HepG2 (cell line): ENCODE measurements around the gene RAB2B. TPM values are rescaled to one million over a fixed set of nuclear protein-coding genes. Genes with fewer than 3 reads are reported as not detected.

Source experiments
- BRCA1 ChIP-seq: sonication (generic); formaldehyde crosslinking; IDR thresholded peaks from 2 replicates; pipeline ENCODE4 v1.4.0; 2020; ENCODE audit warnings: missing genetic modification reagents
- ELF3 ChIP-seq: IDR thresholded peaks from 2 replicates; pipeline ENCODE4 v1.6.1; 2016; ENCODE audit warnings: missing genetic modification reagents, missing compliant biosample characterization
- FOXP1 ChIP-seq, 2 experiments: fragments of 450-650 bp in 1 of 2; IDR thresholded peaks; 2 replicates each; pipeline ENCODE4 v1.6.1; 2017 to 2018; ENCODE audit warnings: antibody characterized with exemption in 1 of 2
- GATA4 ChIP-seq: sonication (generic); IDR thresholded peaks from 2 replicates; pipeline ENCODE4 v1.6.1; 2016; ENCODE audit warnings: antibody characterized with exemption, low read depth, borderline replicate concordance
- HNRNPL ChIP-seq: fragments of 200-400 bp; formaldehyde crosslinking; IDR thresholded peaks from 2 replicates; pipeline ENCODE4 v1.6.1; 2017; ENCODE audit warnings: mild to moderate bottlenecking, low read depth, low read length
- HNRNPLL ChIP-seq: fragments of 200-400 bp; formaldehyde crosslinking; IDR thresholded peaks from 2 replicates; pipeline ENCODE4 v1.6.1; 2017; ENCODE audit warnings: mild to moderate bottlenecking, low read depth, low read length; ENCODE audit not compliant: poor library complexity, severe bottlenecking
- KLF11 ChIP-seq: IDR thresholded peaks from 2 replicates; pipeline ENCODE4 v1.6.1; 2016; ENCODE audit warnings: missing compliant biosample characterization
- NCOA2 ChIP-seq: sonication (generic); formaldehyde crosslinking; IDR thresholded peaks from 2 replicates; pipeline ENCODE4 v1.8.0; 2022; ENCODE audit warnings: inconsistent platforms
- SOX13 ChIP-seq, 3 experiments: fragments of 450-650 bp in 1 of 3; sonication (generic) in 1 of 3; formaldehyde crosslinking in 1 of 3; IDR thresholded peaks in 2 of 3; conservative IDR thresholded peaks in 1 of 3; 2 replicates each; pipeline versions ENCODE4 v1.5.0 to v1.6.1; 2016 to 2020; ENCODE audit warnings: antibody characterized with exemption in 1 of 3, mild to moderate bottlenecking in 1 of 3, missing compliant biosample characterization in 1 of 3, missing genetic modification reagents in 1 of 3, moderate library complexity in 1 of 3
- ZEB1 ChIP-seq: IDR thresholded peaks from 2 replicates; pipeline ENCODE4 v1.6.1; 2012; ENCODE audit warnings: mild to moderate bottlenecking, low read depth, inconsistent platforms; ENCODE audit not compliant: insufficient replicate concordance
- ZNF768 ChIP-seq: sonication (generic); formaldehyde crosslinking; IDR thresholded peaks from 2 replicates; pipeline ENCODE4 v1.4.0; 2020; ENCODE audit warnings: missing genetic modification reagents
- ZSCAN21 ChIP-seq: sonication (generic); formaldehyde crosslinking; IDR thresholded peaks from 2 replicates; pipeline ENCODE4 v1.8.0; 2022; ENCODE audit warnings: mild to moderate bottlenecking, missing genetic modification reagents, moderate library complexity, borderline replicate concordance
- ZSCAN31 ChIP-seq: sonication (generic); formaldehyde crosslinking; IDR thresholded peaks from 2 replicates; pipeline ENCODE4 v1.5.0; 2020; ENCODE audit warnings: low read depth, mild to moderate bottlenecking, missing genetic modification reagents
- polyA plus RNA-seq, 8 experiments: library from polyadenylated mRNA; depleted of rRNA in 3 of 8; stranded (reverse) in 7 of 8; unstranded in 1 of 8; fragments of >200 nt; fragmentation: Illumina TruSeq in 4 of 8; extraction: Trizol in 4 of 8; gene quantifications; 2 replicates each; pipeline versions ENCODE4 v1.2.1 to v1.2.3, GENCODE V29; 2011 to 2016; ENCODE audit warnings: low read depth in 4 of 8, missing spikeins in 1 of 8, mixed read lengths in 1 of 8; ENCODE audit not compliant: insufficient read depth in 1 of 8
- total RNA-seq, 5 experiments: library from RNA; depleted of rRNA; stranded (reverse); fragments of >200 nt; fragmentation: Illumina TruSeq; extraction: Trizol; gene quantifications; 2 replicates each; pipeline ENCODE4 v1.2.3, GENCODE V29; 2016; ENCODE audit warnings: low read depth in 1 of 5
- TF ChIP-seq, protein P1 (sequence below), 2 experiments: sonication (generic) in 1 of 2; formaldehyde crosslinking in 1 of 2; IDR thresholded peaks; 2 replicates each; pipeline versions ENCODE4 v1.4.0 to v1.6.1; 2016 to 2020; ENCODE audit warnings: borderline replicate concordance in 1 of 2, low read depth in 1 of 2, mild to moderate bottlenecking in 1 of 2, missing genetic modification reagents in 1 of 2
- TF ChIP-seq, protein P2 (sequence below): sonication (generic); formaldehyde crosslinking; IDR thresholded peaks from 2 replicates; pipeline ENCODE4 v1.5.1; 2020; ENCODE audit warnings: missing genetic modification reagents, mild to moderate bottlenecking, borderline replicate concordance
- TF ChIP-seq, protein P3 (sequence below): sonication (generic); formaldehyde crosslinking; IDR thresholded peaks from 2 replicates; pipeline ENCODE4 v1.4.0; 2020; ENCODE audit warnings: mild to moderate bottlenecking, missing genetic modification reagents
- TF ChIP-seq, protein P4 (sequence below): sonication (generic); formaldehyde crosslinking; conservative IDR thresholded peaks from 2 replicates; pipeline ENCODE4 v1.4.0; 2020; ENCODE audit warnings: missing genetic modification reagents
- TF ChIP-seq, protein P5 (sequence below): sonication (generic); formaldehyde crosslinking; IDR thresholded peaks from 2 replicates; pipeline ENCODE4 v1.5.0; 2020; ENCODE audit warnings: mild to moderate bottlenecking, missing genetic modification reagents

Gene RAB2B
- total and polyA plus RNA-seq, 2 of the 13 experiments (the other 11 are each of a cell fraction or from before 2014, with no cell fraction given), result 36.0 to 60.6 TPM

DNA sequence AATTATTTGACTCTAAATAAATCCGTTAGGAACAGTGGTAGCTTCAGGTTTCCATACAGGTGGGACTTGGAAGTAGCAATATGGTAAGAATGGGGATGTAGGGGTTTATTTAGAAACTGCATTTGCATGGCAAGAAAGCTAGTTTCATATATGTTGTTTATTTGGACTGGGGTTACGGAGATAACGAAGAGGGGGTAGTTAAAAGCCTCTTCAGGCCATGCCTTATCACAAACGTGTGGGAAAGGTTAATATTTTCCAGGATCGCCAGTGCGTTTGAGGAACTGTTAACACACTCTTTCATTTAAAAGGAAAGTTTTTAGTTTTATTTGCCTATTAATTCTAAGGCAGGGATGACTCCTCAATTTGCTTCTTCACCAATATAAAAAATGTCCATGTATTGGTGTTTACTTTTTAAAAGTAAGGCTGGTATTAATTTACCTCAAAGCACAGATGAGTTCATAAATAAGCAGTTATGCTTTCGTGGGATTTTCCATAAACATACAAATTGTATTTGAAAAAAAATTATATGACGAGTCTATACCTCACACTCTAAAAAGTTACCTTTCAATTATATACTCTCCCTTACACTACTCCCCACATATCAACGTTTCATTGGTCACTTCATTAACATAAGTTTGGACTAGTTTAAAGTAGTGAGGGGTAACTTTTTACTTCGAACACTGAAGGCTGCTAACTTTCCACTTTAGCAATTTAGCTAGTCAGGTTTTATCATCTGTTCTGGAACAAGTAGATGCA is 814 bp downstream of the RAB2B start (continued):
- TF ChIP-seq, protein P1, sequence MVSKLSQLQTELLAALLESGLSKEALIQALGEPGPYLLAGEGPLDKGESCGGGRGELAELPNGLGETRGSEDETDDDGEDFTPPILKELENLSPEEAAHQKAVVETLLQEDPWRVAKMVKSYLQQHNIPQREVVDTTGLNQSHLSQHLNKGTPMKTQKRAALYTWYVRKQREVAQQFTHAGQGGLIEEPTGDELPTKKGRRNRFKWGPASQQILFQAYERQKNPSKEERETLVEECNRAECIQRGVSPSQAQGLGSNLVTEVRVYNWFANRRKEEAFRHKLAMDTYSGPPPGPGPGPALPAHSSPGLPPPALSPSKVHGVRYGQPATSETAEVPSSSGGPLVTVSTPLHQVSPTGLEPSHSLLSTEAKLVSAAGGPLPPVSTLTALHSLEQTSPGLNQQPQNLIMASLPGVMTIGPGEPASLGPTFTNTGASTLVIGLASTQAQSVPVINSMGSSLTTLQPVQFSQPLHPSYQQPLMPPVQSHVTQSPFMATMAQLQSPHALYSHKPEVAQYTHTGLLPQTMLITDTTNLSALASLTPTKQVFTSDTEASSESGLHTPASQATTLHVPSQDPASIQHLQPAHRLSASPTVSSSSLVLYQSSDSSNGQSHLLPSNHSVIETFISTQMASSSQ (IDR thresholded peaks at IDR 0.05; ENCODE audit: low read depth), result peak; percentile 79
- TF ChIP-seq, protein P1 (CRISPR knock-in tag; IDR thresholded peaks at IDR 0.05; ENCODE audit: borderline replicate concordance), result peak; percentile 30; the same call in 1 of the 2 replicates
- TF ChIP-seq, protein P2, sequence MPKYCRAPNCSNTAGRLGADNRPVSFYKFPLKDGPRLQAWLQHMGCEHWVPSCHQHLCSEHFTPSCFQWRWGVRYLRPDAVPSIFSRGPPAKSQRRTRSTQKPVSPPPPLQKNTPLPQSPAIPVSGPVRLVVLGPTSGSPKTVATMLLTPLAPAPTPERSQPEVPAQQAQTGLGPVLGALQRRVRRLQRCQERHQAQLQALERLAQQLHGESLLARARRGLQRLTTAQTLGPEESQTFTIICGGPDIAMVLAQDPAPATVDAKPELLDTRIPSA (CRISPR knock-in tag), result no peak
- TF ChIP-seq ZEB1 (peak; percentile 47), HNRNPL (no peak), ZSCAN31 (0 out of 2 replicates have a peak, but pooled peaks have one; percentile 10), SOX13 (IDR thresholded peaks at IDR 0.05) (no peak), SOX13 (CRISPR knock-in tag; conservative IDR thresholded peaks at IDR 0.05 in 1 of 2, IDR thresholded peaks at IDR 0.05 in 1 of 2) (0 out of 4 replicates have a peak, but pooled peaks of 1 of the 2 experiments have one; percentile 7), FOXP1 (IDR thresholded peaks at IDR 0.05) (no peak), FOXP1 (CRISPR knock-in tag; IDR thresholded peaks at IDR 0.05) (peak; percentile 47), GATA4 (peak; percentile 22; the same call in 1 of the 2 replicates), HNRNPLL (no peak), ELF3 (CRISPR knock-in tag) (0 out of 2 replicates have a peak, but pooled peaks have one; percentile 11), NCOA2 (CRISPR knock-in tag) (peak; percentile 5; the same call in 1 of the 2 replicates), BRCA1 (CRISPR knock-in tag) (no peak), ZSCAN21 (no peak), KLF11 (CRISPR knock-in tag) (peak; percentile 74; the same call in 1 of the 2 replicates), ZNF768 (CRISPR knock-in tag) (no peak)
- TF ChIP-seq, protein P3, sequence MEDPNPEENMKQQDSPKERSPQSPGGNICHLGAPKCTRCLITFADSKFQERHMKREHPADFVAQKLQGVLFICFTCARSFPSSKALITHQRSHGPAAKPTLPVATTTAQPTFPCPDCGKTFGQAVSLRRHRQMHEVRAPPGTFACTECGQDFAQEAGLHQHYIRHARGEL (CRISPR knock-in tag), result no peak
- TF ChIP-seq, protein P4, sequence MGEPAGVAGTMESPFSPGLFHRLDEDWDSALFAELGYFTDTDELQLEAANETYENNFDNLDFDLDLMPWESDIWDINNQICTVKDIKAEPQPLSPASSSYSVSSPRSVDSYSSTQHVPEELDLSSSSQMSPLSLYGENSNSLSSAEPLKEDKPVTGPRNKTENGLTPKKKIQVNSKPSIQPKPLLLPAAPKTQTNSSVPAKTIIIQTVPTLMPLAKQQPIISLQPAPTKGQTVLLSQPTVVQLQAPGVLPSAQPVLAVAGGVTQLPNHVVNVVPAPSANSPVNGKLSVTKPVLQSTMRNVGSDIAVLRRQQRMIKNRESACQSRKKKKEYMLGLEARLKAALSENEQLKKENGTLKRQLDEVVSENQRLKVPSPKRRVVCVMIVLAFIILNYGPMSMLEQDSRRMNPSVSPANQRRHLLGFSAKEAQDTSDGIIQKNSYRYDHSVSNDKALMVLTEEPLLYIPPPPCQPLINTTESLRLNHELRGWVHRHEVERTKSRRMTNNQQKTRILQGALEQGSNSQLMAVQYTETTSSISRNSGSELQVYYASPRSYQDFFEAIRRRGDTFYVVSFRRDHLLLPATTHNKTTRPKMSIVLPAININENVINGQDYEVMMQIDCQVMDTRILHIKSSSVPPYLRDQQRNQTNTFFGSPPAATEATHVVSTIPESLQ (CRISPR knock-in tag), result 0 out of 2 replicates have a peak, but pooled peaks have one; percentile 34
- TF ChIP-seq, protein P5, sequence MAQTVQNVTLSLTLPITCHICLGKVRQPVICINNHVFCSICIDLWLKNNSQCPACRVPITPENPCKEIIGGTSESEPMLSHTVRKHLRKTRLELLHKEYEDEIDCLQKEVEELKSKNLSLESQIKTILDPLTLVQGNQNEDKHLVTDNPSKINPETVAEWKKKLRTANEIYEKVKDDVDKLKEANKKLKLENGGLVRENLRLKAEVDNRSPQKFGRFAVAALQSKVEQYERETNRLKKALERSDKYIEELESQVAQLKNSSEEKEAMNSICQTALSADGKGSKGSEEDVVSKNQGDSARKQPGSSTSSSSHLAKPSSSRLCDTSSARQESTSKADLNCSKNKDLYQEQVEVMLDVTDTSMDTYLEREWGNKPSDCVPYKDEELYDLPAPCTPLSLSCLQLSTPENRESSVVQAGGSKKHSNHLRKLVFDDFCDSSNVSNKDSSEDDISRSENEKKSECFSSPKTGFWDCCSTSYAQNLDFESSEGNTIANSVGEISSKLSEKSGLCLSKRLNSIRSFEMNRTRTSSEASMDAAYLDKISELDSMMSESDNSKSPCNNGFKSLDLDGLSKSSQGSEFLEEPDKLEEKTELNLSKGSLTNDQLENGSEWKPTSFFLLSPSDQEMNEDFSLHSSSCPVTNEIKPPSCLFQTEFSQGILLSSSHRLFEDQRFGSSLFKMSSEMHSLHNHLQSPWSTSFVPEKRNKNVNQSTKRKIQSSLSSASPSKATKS (CRISPR knock-in tag), result no peak
